ENCODE measurements around the gene JMJD1C. TPM values are rescaled to one million over a fixed set of nuclear protein-coding genes. Genes with fewer than 3 reads are reported as not detected.
A peak's percentile ranks its signal among the peaks of the same experiment; 100 is the strongest.
"Not testable (repeated sequence)": the region's sequence is repeated elsewhere in the genome, so short reads cannot be mapped to it uniquely, and the experiment has no call there.

Gene JMJD1C
- total RNA-seq, 1 donor from 2014 or later = 84.2 TPM

DNA sequence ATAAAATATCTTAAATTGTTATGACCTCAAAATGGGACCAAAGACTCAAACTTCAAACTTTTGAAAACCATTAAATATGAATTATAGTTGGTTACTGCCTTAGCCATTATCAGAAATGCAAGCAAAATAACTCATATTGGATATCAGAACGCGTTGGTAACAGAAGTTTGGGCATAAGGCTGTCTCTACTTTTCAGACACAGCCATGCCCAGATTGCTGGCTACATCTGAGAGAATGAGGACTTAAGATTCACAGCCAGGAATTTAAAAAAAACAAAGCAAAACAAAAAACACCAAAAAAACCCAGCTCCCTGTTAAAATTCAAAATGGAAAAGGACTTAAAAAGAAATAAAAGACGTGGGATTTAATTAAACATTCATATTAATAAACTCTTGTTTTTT is 161.6 kb downstream of the JMJD1C start:
- Histone ChIP-seq H3K27me3 (no peaks in the 10 kb centered on the region), H3K36me3 (no peaks in the 10 kb centered on the region), H3K4me1 (no peaks in the 10 kb centered on the region), H3K27ac (no peak overlapping the region), H3K4me3 (no peak overlapping the region), H3K9me3 (no peaks in the 10 kb centered on the region)
- TF ChIP-seq, protein P1, sequence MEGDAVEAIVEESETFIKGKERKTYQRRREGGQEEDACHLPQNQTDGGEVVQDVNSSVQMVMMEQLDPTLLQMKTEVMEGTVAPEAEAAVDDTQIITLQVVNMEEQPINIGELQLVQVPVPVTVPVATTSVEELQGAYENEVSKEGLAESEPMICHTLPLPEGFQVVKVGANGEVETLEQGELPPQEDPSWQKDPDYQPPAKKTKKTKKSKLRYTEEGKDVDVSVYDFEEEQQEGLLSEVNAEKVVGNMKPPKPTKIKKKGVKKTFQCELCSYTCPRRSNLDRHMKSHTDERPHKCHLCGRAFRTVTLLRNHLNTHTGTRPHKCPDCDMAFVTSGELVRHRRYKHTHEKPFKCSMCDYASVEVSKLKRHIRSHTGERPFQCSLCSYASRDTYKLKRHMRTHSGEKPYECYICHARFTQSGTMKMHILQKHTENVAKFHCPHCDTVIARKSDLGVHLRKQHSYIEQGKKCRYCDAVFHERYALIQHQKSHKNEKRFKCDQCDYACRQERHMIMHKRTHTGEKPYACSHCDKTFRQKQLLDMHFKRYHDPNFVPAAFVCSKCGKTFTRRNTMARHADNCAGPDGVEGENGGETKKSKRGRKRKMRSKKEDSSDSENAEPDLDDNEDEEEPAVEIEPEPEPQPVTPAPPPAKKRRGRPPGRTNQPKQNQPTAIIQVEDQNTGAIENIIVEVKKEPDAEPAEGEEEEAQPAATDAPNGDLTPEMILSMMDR (IDR thresholded peaks at IDR 0.05) = no peak
- ATAC-seq (no peak), DNase-seq (no peak)
- intact Hi-C loops (cut with DNase I) = no loop called here

DNA sequence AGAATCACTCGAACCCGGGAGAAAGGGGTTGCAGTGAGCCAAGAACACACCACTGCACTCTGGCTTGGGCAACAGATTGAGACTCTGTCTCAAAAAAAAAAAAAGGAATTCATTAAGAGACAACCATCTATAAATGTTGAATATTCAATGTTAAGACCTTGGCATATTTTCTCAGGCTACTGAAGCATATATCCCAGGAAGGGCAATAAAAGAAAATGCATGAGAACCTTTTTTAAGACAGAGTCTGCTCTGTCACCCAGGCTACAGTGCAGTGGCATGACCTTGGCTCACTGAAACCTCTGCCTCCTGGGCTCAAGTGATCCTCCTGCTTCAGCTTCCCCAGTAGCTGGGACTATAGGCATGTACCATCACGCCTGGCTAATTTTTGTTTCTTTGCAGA is 165.0 kb downstream of the JMJD1C start:
- DNase-seq (no peak), ATAC-seq (no peak)
- Histone ChIP-seq H3K27ac (no peak overlapping the region), H3K9me3 (no peaks in the 10 kb centered on the region), H3K4me3 (no peak overlapping the region), H3K4me1 (no peaks in the 10 kb centered on the region), H3K27me3 (no peaks in the 10 kb centered on the region), H3K36me3 (no peaks in the 10 kb centered on the region)
- intact Hi-C loops (cut with DNase I) = no loop called here
- TF ChIP-seq, protein P1 (IDR thresholded peaks at IDR 0.05) = no peak

- Histone ChIP-seq H3K27ac (no peak overlapping the region), H3K27me3 (no peaks in the 10 kb centered on the region), H3K9me3 (no peaks in the 10 kb centered on the region), H3K36me3 (no peaks in the 10 kb centered on the region), H3K4me1 (no peaks in the 10 kb centered on the region), H3K4me3 (no peak overlapping the region)
- DNase-seq = no peak
- peak; percentile 32 for ATAC-seq
- TF ChIP-seq, protein P1 (IDR thresholded peaks at IDR 0.05) = no peak
- intact Hi-C loops (cut with DNase I) = no loop called here
Observed at GRCh38 chr10:63297941-63298340, 167.8 kb downstream of the JMJD1C start.

DNA sequence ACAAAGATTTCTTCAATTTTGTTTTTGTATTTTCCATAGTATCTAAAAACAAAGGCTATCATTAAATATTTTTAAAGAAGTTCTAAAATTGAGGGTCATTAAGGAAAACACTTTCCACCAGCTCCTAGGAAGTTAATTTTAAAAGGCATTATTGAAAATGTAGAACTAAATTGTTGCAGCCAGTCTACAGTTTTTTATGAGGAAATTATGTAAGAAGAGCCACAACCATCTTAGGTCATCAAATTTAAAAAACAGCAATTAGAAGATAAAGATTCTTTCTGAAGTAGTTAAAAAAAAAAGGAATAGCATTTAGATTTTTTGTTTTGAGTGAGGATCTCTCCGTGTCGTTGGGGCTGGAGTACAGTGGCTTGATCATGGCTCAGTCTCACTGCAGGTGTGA is 171.0 kb downstream of the JMJD1C start:
- H3K9me3 ChIP-seq = no peaks in the 10 kb centered on the region
- H3K4me1 ChIP-seq = no peaks in the 10 kb centered on the region
- no peak for DNase-seq
- intact Hi-C loops (cut with DNase I) = no loop called here
- H3K27me3 ChIP-seq = no peaks in the 10 kb centered on the region
- ATAC-seq = no peak
- H3K4me3 ChIP-seq = no peak overlapping the region
- H3K36me3 ChIP-seq = no peaks in the 10 kb centered on the region
- TF ChIP-seq, protein P1 (IDR thresholded peaks at IDR 0.05) = no peak
- no peak overlapping the region for H3K27ac ChIP-seq

DNA sequence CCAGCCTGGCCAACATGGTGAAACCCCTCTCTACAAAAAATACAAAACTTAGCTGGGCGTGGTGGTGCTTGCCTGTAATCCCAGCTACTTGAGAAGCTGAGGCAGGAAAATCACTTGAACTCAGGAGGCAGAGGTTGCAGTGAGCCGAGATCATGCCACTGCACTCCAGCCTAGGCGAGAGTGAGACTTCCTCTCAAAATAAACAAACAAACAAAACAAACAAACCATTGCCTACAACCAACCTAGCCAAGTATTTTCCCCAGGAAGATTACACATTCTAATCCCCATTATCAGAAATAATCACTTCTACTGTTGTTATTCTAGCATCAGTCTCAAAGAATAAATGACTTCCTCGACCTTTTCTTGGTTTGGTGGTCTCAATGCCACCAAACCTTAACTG is 172.9 kb downstream of the JMJD1C start:
- H3K36me3 ChIP-seq; H3K27ac ChIP-seq; intact Hi-C loops (cut with DNase I); H3K4me1 ChIP-seq; ATAC-seq; H3K27me3 ChIP-seq; H3K4me3 ChIP-seq; H3K9me3 ChIP-seq; DNase-seq: not testable (repeated sequence)

- no peaks in the 10 kb centered on the region for H3K27me3 ChIP-seq
- H3K4me3 ChIP-seq = no peak overlapping the region
- TF ChIP-seq, protein P1 (IDR thresholded peaks at IDR 0.05) = no peak
- H3K27ac ChIP-seq = no peak overlapping the region
- H3K36me3 ChIP-seq = no peaks in the 10 kb centered on the region
- intact Hi-C loops (cut with DNase I) = no loop called here
- ATAC-seq (no peak), DNase-seq (no peak)
- H3K4me1 ChIP-seq = peaks cover 8% of the 10 kb centered on the region
- no peaks in the 10 kb centered on the region for H3K9me3 ChIP-seq
Observed at GRCh38 chr10:63288170-63288569, 177.6 kb downstream of the JMJD1C start.
